Lower leg skin (tissue), 4 donors: ENCODE measurements around the gene ACP4. TPM values are rescaled to one million over a fixed set of nuclear protein-coding genes. Genes with fewer than 3 reads are reported as not detected.

Experiments
- DNase-seq, 2 donors: peaks; one replicate each; pipeline ENCODE4 v3.0.0-alpha.2; 2019; ENCODE audit warnings: low spot score in 2 of 2
- H3K4me3 ChIP-seq: fragments of 200-600 bp; sonication (generic); 2 replicates; pipeline ENCODE4 v1.5.1; 2017; ENCODE audit warnings: mild to moderate bottlenecking, low read depth; ENCODE audit not compliant: poor library complexity, severe bottlenecking
- CTCF ChIP-seq, 3 donors: fragments of 450-650 bp; IDR thresholded peaks; one replicate each; pipeline ENCODE4 v1.5.1; 2016; ENCODE audit warnings: antibody characterized with exemption in 3 of 3, mild to moderate bottlenecking in 3 of 3, moderate library complexity in 2 of 3
- POLR2A ChIP-seq, 2 donors: fragments of 450-650 bp; IDR thresholded peaks; one replicate each; pipeline ENCODE4 v1.6.1; 2016 to 2017; ENCODE audit warnings: antibody characterized with exemption in 2 of 2, mild to moderate bottlenecking in 1 of 2, moderate library complexity in 1 of 2
- WGBS, 2 donors: methylation state at CpG; one replicate each; pipeline ENCODE4 v1.1.5; 2018; 5-methylcytosine and 5-hydroxymethylcytosine counted together
- intact Hi-C: fragments of 100-400 bp; cut with DNase I; formaldehyde crosslinking; loops from one replicate; pipeline ENCODE4 v1.15.0; 2023; ENCODE audit warnings: low total_unique reads
- total RNA-seq, 4 donors: library from RNA; depleted of rRNA; stranded (reverse); fragments of >200 nt; gene quantifications; one replicate each; pipeline ENCODE4 v1.1.0, GENCODE V29; 2016

The ACP4 gene
- total RNA-seq, 4 donors from 2014 or later, result 0.58 to 3.1 TPM; not detected in 2

GRCh38 chr19:50784710-50785109 lies 5.5 kb upstream of the ACP4 start:
- WGBS, 2 donors, result 92% methylated on average over 3 of the region's 3 CpGs
- no peak overlapping the region for H3K4me3 ChIP-seq
- TF ChIP-seq CTCF (IDR thresholded peaks at IDR 0.05), result no peak
- no peak for TF ChIP-seq POLR2A (IDR thresholded peaks at IDR 0.05)
- intact Hi-C loops, result loop anchor here (10.0 kb wide), 1 partner anchor 420 kb away; the partner anchor contains the start of gene NAPSA
- DNase-seq, result no peak

GRCh38 chr19:50785329-50785728 lies 4.9 kb upstream of the ACP4 start:
- no peak for TF ChIP-seq CTCF (IDR thresholded peaks at IDR 0.05)
- TF ChIP-seq POLR2A (IDR thresholded peaks at IDR 0.05), result no peak
- no peak overlapping the region for H3K4me3 ChIP-seq
- WGBS, 2 donors, result 84 to 91% methylated on average over 12 of the region's 12 CpGs
- DNase-seq, result no peak
- intact Hi-C loops, result loop anchor here (10.0 kb wide), 1 partner anchor 421 kb away; the partner anchor contains the start of gene NAPSA

GRCh38 chr19:50790922-50791467 lies 780 bp downstream of the ACP4 start:
- no peak for DNase-seq
- intact Hi-C loops, result loop anchor here (10.0 kb wide), 1 partner anchor 124 kb away; the partner anchor contains the start of gene KLK4

GRCh38 chr19:50791594-50792271 lies 1.5 kb downstream of the ACP4 start:
- TF ChIP-seq POLR2A (IDR thresholded peaks at IDR 0.05) (no peak), CTCF (IDR thresholded peaks at IDR 0.05) (no peak)
- intact Hi-C loops, result loop anchor here (10.0 kb wide), 1 partner anchor 123 kb away; the partner anchor contains the start of gene KLK4
- no peak overlapping the region for H3K4me3 ChIP-seq
- no peak for DNase-seq
- 80% methylated on average over 28 to 44 of the region's 47 CpGs for WGBS, 2 donors

More at GRCh38 chr19:50790922-50791467, 780 bp downstream of the ACP4 start:
- 83 to 91% methylated on average over 6 of the region's 6 CpGs for WGBS, 2 donors
- H3K4me3 ChIP-seq, result no peak overlapping the region
- TF ChIP-seq POLR2A (IDR thresholded peaks at IDR 0.05) (no peak), CTCF (IDR thresholded peaks at IDR 0.05) (no peak)

- no peak overlapping the region for H3K4me3 ChIP-seq
- no peak for TF ChIP-seq POLR2A (IDR thresholded peaks at IDR 0.05)
- no peak for TF ChIP-seq CTCF (IDR thresholded peaks at IDR 0.05)
- no peak for DNase-seq
- 87 to 88% methylated on average over 12 to 13 of the region's 13 CpGs for WGBS, 2 donors
- intact Hi-C loops, result loop anchor here (10.0 kb wide), 1 partner anchor 122 kb away; the partner anchor contains the start of gene KLK4
Observed at GRCh38 chr19:50792272-50793250, 2.3 kb downstream of the ACP4 start.
